Stromal cell of bone marrow (primary cell): ENCODE data around the gene SVBP.
"Not testable (repeated sequence)": the region's sequence is repeated elsewhere in the genome, so short reads cannot be mapped to it uniquely, and the experiment has no call there.

ENCODE experiments used
- DNase-seq: peaks from one replicate; pipeline ENCODE4 v3.0.0-alpha.2; 2012; ENCODE audit warnings: low read depth

Gene SVBP

GRCh38 chr1:42816585-42817439 lies at the start of gene SVBP, which contains the start of gene ERMAP:
TSS of gene SVBP (minus strand) at chr1:42817397. CDS start at chr1:42816544, 853 bp downstream.
TSS of gene ERMAP (plus strand) at chr1:42817122. CDS start at chr1:42830449, 13,327 bp downstream.
- peak; percentile 68 for DNase-seq

- no peak for DNase-seq
These were observed 49.4 kb upstream of the SVBP start for GRCh38 chr1:42866549-42866948.

GRCh38 chr1:42861014-42861399 lies 43.8 kb upstream of the SVBP start:
- no peak for DNase-seq

GRCh38 chr1:42860339-42861013 lies 43.3 kb upstream of the SVBP start:
- DNase-seq, result no peak

GRCh38 chr1:42859366-42859765 lies 42.2 kb upstream of the SVBP start:
- DNase-seq, result not testable (repeated sequence)

GRCh38 chr1:42856554-42856953 lies 39.4 kb upstream of the SVBP start:
- not testable (repeated sequence) for DNase-seq

GRCh38 chr1:42853116-42853884 lies 36.1 kb upstream of the SVBP start:
- DNase-seq, result no peak

GRCh38 chr1:42852608-42852980 lies 35.4 kb upstream of the SVBP start:
- DNase-seq, result no peak

GRCh38 chr1:42851960-42852607 lies 34.9 kb upstream of the SVBP start:
- no peak for DNase-seq

- no peak for DNase-seq
These were observed 34.2 kb upstream of the SVBP start for GRCh38 chr1:42851420-42851819.

- no peak for DNase-seq
These were observed 32.7 kb upstream of the SVBP start for GRCh38 chr1:42849944-42850343.

GRCh38 chr1:42848823-42849537 lies 31.8 kb upstream of the SVBP start:
- DNase-seq, result no peak

- no peak for DNase-seq
These were observed 30.7 kb upstream of the SVBP start for GRCh38 chr1:42847721-42848460.

GRCh38 chr1:42847111-42847595 lies 30.0 kb upstream of the SVBP start:
- no peak for DNase-seq

- DNase-seq, result peak; percentile 97
These were observed 29.3 kb upstream of the SVBP start, which contains the start of gene ZNF691 for GRCh38 chr1:42846257-42847110. TSS of gene ZNF691 (plus strand) at chr1:42846613. CDS start at chr1:42849659, 3,046 bp downstream.

GRCh38 chr1:42845866-42846256 lies 28.7 kb upstream of the SVBP start:
- no peak for DNase-seq

- DNase-seq, result no peak
These were observed 28.0 kb upstream of the SVBP start for GRCh38 chr1:42845193-42845592.

- DNase-seq, result peak; percentile 50
These were observed 27.5 kb upstream of the SVBP start for GRCh38 chr1:42844592-42845140.
